KG1 (cell line): ENCODE data around the gene PYROXD2.
"Not testable (repeated sequence)": the region's sequence is repeated elsewhere in the genome, so short reads cannot be mapped to it uniquely, and the experiment has no call there.

Source experiments
- DNase-seq: peaks from one replicate; lab custom pipeline; 2025; lab: John Stamatoyannopoulos, UW

The PYROXD2 gene

DNA sequence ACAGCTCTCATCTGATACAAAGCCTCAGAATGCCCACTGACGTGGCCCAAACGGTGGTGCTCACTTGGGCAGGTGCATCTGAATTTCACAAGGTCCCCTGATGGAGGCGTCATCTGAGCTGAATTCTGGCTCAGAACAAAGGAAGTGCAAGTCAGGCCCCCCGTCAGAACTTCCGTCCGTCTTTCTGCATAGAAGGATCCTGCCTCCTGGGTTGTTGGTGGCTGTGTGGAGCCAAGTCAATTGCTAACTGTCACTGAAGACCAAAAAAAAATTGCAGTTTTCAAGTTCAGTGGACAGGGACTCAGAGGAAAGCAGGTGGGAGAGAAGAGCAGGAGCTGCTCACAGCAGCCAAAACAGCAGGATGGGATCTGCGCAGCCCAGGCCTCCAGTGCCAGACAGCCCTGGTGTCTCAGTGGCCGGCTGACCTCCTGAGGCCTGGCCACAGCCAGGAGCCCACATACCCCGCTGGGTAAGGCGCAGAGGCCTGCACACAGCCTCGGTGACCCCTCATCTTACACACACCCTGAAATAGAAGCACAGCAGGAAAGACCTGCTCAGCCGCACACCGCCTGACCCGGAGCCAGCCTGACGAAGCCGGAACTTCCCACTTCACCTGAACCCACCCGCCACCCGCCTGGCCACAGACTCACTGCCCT, 49.4 kb downstream of the PYROXD2 start:
- no peak for DNase-seq

DNA sequence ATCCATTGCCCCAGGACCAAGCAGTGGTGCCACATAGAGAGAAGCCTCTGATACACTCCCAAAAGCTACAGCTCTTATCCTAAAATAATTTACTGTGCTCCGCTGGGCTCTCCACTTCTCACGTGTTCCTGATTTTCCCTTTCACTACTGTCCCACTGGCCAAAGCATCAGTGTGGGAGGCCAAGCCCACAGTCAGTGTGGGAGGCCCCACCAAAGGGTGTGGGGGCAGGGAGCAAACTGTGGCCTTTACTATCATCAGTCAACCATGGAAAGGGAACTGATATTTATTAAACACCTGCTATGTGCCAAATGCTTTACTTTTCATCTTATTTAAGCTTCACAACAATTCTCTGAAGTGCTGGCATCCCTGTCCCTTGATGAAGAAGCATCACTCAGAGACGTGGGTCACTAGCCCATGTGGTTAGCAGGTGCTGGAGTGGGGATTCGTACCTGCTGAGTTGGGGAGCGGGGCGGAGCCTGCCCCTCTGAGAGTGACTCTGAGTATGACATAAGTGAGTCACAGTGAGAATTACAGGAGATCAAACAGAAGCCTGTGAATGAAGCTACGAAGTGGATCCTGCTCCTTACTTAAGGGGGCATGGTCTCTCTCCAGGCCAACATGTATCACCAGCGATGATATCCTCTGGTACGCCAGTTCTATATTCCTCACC, 50.4 kb downstream of the PYROXD2 start:
- DNase-seq, result no peak

DNA sequence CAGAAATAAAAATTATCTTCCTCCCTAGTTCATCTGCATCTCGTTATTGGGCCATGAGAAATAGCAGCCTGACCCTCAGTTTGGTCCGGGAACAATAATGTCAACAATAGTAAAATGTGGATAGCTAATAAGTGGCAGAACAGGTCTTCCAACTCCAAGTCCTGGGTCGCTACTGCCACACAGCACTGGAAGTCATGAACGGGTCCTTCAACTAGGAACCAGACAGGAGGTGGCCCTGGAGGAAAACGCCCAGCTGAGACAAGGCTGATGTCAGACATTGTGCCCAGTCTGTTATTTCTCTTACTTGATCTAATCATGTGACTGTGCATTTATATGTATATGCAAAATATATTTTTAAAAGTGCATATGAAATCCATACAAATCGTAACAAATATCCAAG, 51.8 kb downstream of the PYROXD2 start:
- DNase-seq, result no peak

DNA sequence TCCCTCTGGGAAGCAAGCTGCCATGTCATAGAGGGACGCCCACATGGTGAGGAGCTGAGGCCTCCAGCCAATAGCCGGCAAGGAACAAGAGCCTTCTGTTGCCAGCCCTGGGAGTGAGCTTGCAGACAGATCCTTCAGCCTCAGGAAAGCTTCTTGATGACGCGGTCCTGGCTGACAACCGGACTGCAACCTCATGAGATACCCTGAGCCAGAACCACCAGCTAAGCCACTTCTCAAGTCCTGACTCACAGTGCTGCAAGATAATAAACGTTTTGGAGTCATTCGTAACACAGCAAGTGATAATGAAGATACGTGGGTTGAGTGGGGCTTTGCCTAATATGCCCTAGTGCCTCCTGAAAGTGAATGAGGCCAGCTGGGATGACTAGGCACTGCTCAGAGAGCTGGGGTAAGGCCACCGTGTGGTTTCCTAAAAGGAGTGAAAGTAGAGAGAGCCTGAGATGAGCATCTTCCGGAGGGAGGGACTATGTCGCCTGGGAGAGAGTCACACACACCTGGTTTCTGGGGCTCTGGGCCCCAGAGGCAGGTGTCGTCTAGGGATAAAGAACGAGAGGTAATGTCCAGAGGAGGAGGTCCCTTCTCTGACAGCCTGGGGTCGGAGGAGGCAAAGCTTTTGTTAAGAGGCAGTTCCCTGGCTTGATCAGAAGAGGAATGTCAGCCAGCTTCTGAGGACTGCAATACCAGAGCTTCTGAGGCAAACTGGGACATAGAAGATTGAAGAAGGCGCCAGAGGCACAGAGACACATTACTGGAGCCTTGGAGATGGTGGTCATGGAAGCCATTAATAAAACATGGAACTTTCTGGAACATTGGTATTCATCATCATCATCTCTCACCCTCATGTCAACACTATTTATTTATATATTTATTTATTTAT, 53.6 kb downstream of the PYROXD2 start:
- no peak for DNase-seq

DNA sequence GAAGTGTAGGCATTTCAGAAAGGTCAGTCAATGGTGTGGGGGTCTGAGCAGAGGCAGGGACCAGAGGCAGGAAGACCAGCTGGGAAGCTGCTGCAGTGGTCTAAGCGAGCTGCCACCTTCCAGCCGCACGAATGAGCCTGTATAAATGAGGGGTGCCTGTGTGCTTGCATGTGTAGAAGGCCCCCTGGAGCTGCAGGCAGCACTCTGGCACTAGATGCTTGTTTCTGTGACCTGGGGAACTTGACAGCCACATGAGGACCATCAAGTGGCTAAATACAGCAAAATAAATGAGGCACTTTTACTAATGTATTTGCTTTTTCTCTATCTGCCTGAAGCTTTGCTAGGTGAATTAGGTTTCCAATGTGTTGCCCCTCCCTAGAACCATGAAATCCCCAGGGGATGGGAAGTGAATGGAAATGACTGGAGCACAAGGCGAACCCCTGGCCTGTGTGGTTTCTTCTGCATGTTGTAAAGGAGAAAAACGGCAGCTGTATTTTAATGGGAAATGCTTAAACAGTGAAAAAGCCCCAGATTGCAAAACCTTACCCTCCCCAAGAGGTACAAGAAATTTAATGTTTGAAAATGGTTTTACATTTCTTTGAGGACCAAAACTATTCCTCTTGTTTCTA, 57.7 kb downstream of the PYROXD2 start:
- DNase-seq, result no peak

DNA sequence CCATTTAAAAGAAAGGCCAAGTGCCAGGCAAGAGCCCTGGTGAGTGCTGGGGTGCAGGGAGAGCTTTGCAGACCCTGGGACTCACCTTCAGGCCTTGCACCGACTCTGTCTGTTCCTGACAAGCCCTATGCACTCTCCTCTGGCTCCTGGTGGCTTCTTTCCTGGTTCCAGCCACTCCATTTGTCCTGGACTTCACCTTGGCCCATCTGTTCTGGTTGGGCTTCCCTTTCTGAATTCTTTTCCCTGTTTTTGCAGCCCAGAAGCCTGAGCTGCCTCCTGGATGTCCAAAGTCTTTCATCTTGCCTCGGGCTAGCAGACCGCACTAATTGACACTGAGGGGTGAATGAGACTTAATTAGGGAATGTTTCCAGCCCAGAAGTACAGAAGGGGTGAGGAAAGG, 60.5 kb downstream of the PYROXD2 start:
- DNase-seq, result no peak

DNA sequence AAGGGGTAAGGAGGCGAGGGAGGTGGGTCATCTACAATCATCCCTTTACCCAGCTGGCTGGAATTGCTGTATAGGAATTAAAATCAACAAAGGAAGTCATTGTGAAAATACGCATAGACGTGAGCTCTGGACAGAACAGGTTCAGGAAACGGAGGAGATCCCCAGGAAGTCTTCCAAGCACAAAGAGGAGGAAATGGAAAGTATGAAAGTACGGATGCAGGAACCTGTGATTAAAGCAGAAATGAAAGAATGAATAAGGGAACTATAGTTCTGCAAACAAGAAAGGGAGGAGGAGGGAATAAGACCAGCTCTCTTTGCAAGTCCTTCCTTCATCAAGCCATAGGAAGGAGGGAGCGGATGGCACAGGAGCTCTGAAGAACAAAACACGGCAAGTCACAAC, 61.8 kb downstream of the PYROXD2 start:
- DNase-seq, result no peak

DNA sequence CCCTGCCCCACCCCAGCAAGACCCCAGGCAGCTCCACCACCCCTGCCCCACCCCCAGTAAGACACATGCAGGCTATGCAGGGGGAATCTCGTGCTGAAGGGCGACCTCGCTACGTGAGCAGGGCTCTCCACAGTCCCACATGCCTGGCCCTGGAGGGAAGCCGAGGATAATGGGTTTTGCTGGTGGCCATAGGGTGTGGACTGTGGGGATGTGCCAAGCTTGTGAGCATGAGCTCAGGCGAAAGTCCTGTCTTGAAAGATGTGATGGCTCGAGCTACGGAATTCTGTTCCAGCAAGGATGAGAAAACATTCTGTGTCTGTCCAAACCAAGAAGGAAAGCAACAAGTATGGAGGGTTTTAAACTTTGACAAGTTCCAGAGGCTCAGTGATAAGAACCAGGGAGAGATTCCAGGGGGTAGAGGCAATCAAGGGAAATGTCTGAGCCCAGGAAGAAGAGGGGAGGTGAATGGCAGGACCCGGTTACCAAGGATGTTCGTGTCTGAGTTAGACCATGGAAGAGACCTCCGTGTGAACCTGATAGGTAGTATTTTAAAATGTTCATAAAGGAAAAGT, 63.1 kb downstream of the PYROXD2 start:
- DNase-seq, result no peak

DNA sequence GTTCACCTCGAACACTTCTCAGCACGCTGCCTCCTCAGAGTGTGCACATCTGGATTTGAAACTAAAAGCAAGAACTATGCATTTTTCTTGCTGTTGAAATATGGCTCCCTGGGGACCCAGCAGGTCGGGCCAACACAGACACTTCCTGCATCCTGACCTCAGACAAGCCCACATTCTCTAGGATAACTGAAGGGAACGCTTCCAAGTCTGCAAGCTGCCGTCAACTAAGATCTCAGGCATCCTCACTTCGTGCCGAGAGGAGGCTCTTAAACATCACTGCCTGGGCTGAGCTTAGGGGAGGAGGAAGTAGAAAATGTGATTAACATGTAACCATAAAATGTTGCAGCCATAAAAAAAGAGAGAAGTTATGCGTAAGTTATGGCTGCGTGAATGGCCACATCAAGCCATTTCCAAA, 65.5 kb downstream of the PYROXD2 start:
- DNase-seq, result peak; percentile 12

DNA sequence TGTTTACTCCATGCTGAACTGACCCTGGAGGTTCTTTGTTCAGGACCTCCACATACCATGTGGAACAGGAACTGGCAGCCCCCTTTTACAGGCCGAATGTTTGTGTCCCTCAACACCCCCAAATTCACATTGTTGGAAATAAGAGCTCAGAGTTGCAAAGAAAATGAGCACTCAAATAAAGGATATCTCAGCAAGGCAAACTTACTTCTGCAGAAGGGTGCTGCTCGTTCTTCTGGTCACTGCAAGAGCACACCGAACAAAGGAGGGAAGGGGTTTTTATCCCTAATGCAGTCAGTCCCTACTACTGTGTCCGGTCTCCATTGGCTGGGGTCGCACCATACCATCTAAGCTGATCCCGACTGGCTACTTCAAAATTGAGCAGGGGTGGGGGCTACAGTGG, 68.1 kb downstream of the PYROXD2 start:
- DNase-seq, result no peak

DNA sequence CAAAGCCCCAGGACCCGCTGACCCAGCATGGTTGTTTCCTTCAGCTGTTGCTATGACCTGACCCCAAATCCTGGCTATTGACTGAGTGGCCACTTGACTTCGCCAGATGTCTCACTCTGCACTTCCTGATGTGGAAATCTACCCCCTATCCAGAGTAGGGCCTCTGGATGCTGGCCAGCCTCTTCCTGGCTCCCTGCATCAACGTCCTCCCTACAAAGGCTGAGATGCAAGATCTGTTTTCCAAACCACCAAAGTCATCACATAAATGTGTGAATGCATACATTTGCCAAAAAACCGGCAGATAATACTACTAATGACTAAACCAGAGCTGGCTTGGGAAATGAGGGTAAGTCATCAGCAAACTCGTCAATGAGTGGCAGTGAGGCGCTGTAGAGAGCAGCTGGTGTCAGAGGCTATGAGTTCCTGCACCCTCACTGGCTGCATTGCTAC, 70.4 kb downstream of the PYROXD2 start:
- no peak for DNase-seq

DNA sequence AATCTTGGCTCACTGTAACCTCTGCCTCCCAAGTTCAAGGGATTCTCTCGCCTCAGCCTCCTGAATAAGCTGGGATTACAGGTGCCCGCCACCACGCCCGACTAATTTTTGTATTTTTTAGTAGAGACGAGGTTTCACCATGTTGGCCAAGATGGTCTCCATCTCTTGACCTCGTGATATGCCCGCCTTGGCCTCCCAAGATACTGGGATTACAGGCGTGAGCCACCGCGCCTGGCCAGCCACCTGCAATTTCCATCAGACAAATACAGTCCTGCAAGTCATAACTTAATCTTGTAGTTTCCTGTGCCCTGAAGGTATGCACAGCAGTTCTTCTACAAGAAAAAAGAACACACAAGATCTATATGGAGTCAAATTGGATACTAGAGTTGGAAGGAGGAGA, 73.3 kb downstream of the PYROXD2 start:
- not testable (repeated sequence) for DNase-seq

DNA sequence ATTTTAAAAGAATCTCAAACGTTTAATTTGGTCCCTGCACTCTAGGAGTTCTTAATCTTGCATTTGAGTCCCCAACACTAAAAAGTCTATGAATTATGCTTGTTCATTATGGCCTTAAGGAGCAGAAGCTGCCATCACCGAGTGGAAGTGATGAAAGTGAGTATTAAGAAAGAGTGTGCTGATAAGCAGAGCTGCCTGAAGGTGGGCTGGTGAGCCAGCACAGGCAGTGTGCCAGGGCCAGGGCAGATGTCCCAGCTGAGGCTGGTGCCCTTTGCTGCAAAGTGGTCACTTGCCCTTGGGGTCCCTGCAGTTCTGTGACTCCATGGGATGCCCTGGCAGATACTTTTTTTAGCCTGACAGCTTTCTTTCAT, 74.1 kb downstream of the PYROXD2 start:
- DNase-seq, result no peak

DNA sequence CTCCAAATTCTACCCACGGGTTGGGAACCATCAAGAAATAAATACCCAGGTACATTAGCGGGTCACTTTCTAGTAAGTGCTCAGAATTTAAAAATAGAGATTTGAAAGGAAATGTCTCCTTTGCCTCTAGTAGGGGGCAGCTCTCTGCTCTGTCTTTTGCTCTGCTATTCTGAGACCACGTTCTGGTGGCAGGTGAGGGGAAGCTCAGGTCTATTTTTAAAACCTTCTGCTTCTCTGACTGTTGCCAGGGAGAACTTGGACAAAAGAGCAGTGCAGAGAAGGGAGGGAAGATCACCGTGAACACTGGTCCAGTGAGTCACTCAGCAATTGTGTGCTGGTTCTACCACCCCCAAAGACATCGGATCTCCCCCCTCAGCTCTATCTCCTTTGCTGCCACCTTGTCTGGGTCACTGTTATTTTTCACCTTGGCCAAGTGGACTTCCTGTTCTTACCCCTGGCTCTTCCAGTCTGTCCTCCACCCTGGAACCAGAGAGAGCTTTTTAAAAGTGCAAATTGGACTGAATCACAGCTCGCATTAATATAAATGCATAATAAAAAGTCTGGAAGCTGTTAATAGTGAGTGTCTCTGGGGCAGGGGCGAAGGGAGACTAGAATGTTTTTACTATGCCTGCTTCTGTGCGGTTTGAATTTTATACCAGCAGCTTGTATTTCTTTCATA, 74.6 kb downstream of the PYROXD2 start:
- DNase-seq, result no peak

DNA sequence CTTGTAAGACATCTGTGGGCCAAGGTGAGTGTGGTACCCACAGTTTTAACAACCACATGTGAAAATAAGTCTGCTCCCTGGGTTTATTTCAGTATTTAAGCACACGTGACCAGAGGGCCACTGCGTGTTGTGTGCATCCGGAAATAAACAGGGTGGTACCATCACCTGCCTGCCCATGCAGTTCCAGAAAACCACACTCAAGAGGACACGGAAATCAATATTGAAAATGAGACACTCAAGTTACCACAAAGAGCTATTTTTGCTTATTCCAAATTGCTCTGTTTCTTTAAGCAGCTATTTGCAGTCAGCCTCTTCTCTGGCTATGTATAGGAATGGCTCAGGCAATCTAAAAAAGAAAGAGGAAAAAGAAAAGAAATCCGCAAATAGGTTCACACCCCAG, 75.2 kb downstream of the PYROXD2 start:
- no peak for DNase-seq

DNA sequence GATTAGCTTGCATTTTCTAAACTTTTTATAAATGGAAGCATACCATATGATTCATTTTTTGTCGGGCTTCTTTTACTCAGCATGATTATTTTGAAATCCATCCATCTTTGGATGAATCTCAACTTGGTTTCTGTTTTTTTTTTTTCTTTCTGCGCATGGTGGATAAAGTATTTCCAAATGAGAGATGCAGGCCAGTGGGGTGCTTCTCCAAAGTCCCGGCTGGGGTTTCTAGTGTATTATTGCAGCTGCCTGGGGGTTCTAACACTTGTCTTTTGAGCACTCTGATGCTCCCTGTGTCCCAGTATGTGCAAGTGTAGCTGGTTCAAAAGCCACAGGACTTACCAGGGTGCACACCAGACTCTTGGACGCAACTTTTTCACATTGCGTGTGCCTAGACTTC, 76.1 kb downstream of the PYROXD2 start:
- DNase-seq, result no peak

DNA sequence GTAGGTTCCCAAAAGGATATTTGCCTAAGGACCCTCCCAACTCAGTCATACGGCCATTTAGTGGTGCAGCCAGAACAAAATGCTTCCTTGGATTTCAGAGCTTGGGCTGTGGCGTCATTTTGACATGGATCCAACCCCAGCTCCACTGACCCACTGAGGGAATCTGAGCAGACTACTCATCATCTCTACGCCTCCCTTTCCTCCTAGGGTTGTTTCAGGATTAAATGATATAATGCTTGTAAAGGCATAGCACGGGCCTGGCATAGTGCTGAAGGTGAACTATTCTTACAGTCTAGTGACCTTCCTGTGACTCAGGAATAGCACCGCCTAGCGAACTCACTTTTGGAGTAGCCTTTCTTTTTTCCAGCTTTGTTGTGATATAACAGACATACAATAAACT, 76.7 kb downstream of the PYROXD2 start:
- no peak for DNase-seq

DNA sequence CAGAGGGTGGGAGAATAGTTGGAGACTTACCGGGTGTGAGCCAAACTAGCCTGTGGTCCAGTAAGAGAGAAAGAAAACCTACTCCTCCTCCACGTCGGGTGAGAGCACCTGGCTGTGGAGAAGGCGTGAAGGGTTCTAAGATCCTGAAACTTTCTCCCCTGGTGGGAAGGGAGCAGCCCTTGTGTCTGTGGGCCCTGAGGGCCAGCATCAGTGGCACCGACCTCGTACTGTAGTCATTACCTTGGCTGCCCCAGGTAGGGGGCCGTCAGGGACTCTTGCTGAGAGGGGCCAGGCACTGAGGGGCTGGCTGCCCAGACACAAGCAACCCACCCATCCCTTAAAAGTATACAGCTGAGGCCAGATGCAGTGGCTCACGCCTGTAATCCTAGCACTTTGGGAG, 77.5 kb downstream of the PYROXD2 start:
- no peak for DNase-seq
